GM18511 (cell line): ENCODE results near the gene IQCH.

Source experiments
- ATAC-seq: cut with Tn5 transposase; IDR thresholded peaks from one replicate; pipeline ENCODE4 v1.9.1; 2021; ENCODE audit warnings: mild to moderate bottlenecking, moderate library complexity; ENCODE audit not compliant: unreplicated experiment

IQCH gene

GRCh38 chr15:67481680-67482079 is 227.1 kb downstream of the IQCH start:
- no peak for ATAC-seq

- no peak for ATAC-seq
These were observed 241.0 kb downstream of the IQCH start for GRCh38 chr15:67495585-67495984.

GRCh38 chr15:67501177-67501835 is 246.7 kb downstream of the IQCH start:
- ATAC-seq = no peak

- no peak for ATAC-seq
These were observed 247.4 kb downstream of the IQCH start for GRCh38 chr15:67501836-67502461.

- no peak for ATAC-seq
These were observed 249.5 kb downstream of the IQCH start for GRCh38 chr15:67504056-67504455.

DNA sequence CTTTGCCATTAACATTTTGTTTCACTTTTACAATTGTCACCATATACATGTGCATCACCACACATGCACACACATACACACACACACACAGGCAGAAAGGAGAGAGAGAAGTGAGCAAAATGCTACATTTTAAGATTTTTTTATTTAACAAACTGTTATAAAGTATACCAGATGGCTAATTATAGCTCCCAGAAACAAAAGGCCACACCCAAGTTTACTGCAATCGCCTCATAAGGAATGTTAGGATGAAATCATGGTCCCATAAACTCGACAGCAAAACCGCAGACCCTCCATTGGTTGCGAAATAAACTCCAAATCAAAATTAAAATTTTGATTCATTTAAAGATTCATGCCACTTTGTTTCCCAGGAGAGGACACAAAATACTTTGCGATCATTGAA is 250.2 kb downstream of the IQCH start:
- no peak for ATAC-seq

DNA sequence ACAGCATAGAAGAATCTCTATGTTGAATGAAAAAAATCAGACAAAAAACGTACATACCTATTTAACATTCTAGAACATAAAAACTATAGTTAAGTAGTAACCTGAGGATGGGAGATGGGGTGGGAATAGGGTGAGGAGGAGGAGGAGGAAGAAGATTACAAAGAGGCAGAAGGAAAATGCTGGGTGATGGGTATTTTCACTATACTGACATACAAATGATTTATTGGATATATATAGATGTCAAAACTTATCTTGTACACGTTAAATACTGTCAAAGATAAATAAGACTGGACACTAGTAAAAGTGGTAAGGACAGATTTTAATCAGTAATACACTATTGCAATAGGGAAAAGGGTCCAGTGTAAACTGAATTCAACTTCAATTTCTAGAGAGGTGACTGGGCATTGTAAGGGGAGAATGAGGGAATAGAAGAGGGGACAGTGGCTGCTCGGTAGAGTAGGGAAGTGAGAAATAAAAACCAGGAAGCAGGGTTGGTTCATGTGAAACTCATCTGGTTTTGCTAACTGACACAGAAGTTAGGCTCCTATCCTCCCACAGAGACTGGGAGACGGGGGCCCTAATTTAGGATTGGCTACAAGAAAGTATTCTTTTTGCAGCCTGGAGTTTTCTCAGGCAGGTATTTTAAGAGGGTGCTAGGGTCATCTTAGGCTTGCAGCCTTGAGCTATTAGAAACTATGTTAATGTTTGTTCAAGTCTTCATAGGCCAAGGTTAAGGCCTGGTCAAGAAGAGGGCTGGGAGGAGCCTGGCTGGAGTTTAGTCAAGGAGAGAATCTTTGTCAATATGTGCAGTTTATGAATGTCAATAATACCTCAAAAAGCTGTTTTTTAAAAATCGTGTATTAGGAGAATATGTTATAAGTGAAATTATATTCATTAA is 251.3 kb downstream of the IQCH start:
- no peak for ATAC-seq

DNA sequence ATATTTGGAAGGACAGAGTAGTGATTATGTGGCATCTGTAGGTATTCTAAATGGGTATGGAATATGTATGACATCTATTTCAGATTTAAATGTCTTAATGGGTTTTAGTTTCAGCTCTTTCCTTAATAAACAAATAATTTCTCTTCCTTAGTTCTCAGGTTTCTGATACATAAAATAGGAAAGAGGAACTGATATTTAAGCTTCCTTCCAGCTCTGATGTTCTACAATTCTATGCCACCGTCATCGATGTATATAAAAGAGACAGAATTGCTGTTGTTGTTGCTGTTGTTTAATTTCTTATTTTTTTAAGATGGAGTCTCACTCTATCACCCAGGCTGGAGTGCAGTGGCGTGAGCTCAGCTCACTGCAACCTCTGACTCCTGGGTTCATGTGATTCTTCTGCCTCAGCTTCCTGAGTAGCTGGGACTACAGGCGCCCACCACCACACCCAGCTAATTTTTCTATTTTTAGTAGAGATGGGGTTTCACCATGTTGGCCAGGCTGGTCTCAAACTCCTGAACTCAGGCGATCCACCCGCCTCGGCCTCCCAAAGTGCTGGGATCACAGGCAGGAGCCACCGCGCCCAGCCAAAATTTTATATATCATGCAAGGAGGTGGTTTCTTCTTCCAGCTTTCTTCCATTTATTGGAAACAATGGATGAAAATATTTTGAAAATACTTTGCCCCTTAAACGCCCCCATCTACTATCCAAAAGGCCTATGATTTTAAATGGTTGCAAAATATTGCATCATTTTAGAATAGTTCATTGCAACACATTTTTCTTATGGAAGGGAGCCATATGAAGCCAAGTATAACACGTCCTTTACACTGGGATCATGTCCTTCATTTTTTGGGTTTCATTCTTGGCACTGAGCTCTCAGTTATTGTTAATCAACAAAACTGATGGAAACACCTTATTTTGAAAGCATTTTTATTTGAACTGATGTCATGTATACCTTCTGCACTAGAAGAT is 252.5 kb downstream of the IQCH start:
- no peak for ATAC-seq

GRCh38 chr15:67508407-67508806 is 253.8 kb downstream of the IQCH start:
- no peak for ATAC-seq

GRCh38 chr15:67509918-67510317 is 255.3 kb downstream of the IQCH start:
- ATAC-seq = no peak

- no peak for ATAC-seq
These were observed 256.1 kb downstream of the IQCH start for GRCh38 chr15:67510597-67511190.

DNA sequence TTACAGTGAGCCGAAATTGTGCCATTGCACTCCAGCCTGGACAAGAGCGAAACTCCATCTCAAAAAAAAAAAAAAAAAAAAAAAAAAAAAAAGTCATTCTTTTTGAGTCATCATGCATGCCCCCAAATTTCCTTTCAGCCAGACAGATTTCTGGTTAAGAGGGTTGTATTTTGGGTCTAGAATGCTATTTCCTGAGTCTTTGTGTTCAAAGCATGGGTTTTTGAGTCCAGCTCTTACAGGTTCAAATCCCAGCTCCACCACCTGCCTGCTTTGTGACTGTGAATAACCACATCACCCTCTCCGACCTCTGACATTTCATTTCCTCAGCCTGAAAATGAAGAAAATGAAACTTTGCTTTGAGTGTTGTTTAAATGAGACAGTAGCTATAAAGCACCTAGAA is 257.0 kb downstream of the IQCH start:
- no peak for ATAC-seq

DNA sequence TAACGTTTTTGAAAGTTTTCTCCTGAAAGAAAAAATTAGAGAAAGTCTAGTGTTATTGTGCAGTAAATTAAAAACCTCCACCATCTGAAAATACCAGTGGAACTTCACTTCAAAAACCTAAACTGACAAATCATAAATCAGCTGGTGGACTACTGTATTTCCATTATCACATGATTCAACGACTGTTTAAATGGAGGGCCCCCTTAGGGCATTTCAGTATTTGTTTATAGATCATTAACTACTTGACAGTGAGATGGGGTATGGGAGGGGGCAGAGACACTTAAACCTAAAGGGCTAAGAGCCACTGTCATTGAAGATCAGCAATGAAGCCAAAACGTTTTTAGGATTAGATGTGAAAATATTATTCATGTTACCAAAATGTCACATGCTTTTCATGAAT is 257.6 kb downstream of the IQCH start:
- ATAC-seq = no peak

DNA sequence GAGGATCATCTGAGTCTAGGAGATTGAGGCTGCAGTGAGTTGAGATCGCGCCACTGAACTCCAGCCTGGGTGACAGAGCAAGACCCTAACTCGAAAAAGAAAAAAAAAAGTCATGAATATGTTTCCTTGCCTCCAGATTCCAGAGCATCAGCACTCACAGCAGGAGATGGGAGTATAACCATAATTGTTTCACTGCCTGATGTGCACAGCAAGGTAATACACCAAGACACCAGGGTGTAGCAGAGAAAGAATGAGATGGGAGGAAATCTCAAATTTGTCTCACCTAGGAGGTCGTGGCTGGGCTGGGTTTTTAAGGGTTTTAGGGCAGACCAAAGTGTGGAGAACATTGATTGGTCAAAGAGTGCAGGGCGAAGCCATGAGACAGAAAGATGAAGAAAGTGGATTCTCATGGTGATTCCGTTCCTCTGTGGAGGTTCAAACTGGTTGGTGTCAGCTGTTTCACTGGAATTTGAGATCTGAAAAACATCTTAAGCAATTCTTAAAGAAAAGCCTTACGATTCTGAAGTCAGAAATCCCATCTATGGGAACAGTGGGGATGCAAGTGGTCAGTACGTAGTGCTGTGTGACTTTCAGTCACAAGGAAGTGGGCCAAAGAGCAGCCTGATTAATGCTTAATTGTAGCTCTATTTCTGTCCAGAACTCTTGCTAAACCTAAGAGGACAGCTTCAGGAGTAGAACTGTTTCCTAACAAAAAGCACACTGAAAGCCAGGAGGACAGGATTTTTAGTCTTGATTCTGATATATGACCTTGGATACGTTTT is 258.5 kb downstream of the IQCH start:
- ATAC-seq = no peak

- ATAC-seq = no peak
These were observed 260.5 kb downstream of the IQCH start for GRCh38 chr15:67515090-67515489.

DNA sequence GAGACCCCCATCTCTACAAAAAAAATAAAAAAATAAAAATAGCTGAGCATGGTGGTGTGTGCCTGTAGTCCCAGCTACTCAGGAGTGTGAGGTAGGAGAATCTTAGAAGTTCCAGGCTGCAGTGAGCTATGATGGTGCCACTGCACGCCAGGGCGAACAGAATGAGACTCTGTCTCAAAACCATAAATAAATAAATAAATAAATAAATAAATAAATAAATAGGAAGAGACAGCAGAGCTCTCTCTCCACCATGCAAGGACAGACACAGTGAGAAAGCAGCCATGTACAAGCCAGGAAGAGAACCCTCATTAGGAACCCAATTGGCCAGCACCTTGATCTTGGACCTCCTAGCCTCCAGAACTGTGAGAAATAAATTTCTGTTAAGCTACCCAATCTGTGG is 261.0 kb downstream of the IQCH start:
- no peak for ATAC-seq

DNA sequence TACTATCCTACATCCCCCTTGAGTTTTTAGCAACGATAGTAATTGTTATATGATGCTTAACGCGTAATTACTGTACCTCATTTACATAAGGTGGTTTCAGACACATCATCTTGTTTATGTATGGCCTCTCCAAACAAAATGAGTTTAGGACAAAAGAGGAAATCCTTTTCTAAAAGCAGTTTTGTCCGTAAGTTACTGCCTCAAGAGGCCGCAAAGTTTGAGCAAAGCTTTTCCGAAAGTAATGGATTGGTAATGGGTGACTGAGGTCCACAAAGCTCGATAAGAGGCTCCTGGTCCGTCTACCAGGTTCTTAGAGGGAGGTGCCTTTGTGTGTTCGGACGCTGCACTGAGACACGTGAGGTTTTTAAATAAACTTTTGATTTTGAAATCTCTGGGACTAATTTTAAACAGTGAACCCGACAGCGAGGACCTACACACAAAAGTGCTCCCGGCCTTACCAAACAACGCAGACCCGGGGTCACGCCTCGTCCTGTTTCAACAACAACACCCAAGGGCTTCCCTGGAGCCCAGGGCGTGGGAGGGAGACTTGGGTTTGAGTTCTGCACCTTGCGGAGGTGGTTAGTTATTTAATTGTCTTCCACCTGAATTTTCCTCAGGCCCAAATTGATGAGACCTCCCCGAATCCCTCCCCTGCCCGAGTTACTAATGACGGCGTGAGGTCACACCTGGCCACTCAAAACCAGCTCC is 265.9 kb downstream of the IQCH start:
- ATAC-seq = no peak

DNA sequence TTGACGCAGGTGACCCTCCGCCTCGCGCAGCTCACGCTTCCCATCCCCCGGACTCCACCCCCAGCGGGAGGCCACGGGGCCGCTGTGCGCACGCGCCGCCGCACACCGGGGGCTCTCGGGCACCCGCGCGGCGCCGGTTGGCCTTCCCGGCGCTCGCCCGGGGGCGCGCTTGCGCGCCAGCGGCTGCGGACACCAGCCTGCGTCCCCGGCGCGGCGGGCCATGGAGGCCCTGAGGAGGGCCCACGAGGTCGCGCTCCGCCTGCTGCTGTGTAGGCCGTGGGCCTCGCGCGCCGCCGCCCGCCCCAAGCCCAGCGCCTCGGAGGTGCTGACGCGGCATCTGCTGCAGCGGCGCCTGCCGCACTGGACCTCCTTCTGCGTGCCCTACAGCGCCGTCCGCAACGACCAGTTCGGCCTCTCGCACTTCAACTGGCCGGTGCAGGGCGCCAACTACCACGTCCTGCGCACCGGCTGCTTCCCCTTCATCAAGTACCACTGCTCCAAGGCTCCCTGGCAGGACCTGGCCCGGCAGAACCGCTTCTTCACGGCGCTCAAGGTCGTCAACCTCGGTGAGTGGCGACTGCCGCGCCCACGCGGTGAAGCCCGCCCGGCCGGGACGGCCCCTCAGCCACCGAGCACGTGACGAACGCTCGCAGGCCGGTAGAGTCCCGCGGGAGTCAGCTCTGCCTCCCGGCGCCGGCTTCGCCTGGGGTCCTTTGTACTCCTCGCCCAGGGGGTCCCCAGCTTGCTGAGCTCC is 266.6 kb downstream of the IQCH start, which contains the start of gene C15orf61:
TSS of gene C15orf61 (plus strand) at position 103 of the 754 bp plus-strand sequence. CDS start at position 221, 118 bp downstream.
- ATAC-seq = peak; percentile 84
